Panc1 (cell line): ENCODE measurements around the gene FN3K. TPM values are rescaled to one million over a fixed set of nuclear protein-coding genes. Genes with fewer than 3 reads are reported as not detected.

Source experiments
- ATAC-seq: fragments of 200-7000 bp; cut with Tn5 transposase; 2 replicates; pipeline ENCODE4 v1.9.1; 2020; ENCODE audit warnings: mild to moderate bottlenecking, moderate library complexity
- BruUV-seq: library from RNA; stranded (reverse); fragments of 400-500 nt; replicated peaks from 2 replicates; lab custom pipeline; 2021; lab: Mats Ljungman, UMichigan
- CTCF ChIA-PET: fragments of 300-600 bp; sonication (Branson Sonifier 250); formaldehyde crosslinking; loops from one replicate; lab custom pipeline; 2022; ENCODE audit warnings: antibody characterized with exemption; lab: Charles Lee
- POLR2A ChIA-PET: fragments of 300-600 bp; sonication (Branson Sonifier 250); formaldehyde crosslinking; loops from one replicate; lab custom pipeline; 2022; ENCODE audit warnings: antibody characterized with exemption; lab: Charles Lee
- DNase-seq: peaks from one replicate; pipeline ENCODE4 v3.0.0-alpha.2; 2010; ENCODE audit warnings: low read depth, low spot score
- H3K27ac ChIP-seq: 2 replicates; pipeline ENCODE4 v1.5.1; 2011; ENCODE audit warnings: mild to moderate bottlenecking, low read length, inconsistent platforms
- H3K27me3 ChIP-seq: fragments of 200-500 bp; sonication (Bioruptor generic); 2 replicates; pipeline ENCODE4 v1.6.0; 2014; ENCODE audit warnings: low read length, inconsistent platforms; ENCODE audit not compliant: control insufficient read depth, insufficient read depth
- H3K36me3 ChIP-seq: fragments of 200-500 bp; sonication (Bioruptor generic); 2 replicates; pipeline ENCODE4 v1.5.1; 2014; ENCODE audit warnings: inconsistent platforms, mild to moderate bottlenecking, low read length, moderate library complexity; ENCODE audit not compliant: control insufficient read depth, insufficient read depth
- H3K4me1 ChIP-seq: 2 replicates; pipeline ENCODE4 v1.5.1; 2011; ENCODE audit warnings: inconsistent platforms, mild to moderate bottlenecking, low read length, moderate library complexity; ENCODE audit not compliant: control insufficient read depth, insufficient read depth
- H3K4me3 ChIP-seq, 2 experiments: 2 replicates each; pipeline ENCODE4 v1.5.1; 2011 to 2012; ENCODE audit warnings: low read depth in 2 of 2, low read length in 2 of 2, mild to moderate bottlenecking in 2 of 2, inconsistent platforms in 1 of 2, moderate library complexity in 1 of 2
- H3K9me3 ChIP-seq: fragments of 200-500 bp; sonication (Bioruptor generic); 2 replicates; pipeline ENCODE4 v1.5.1; 2014; ENCODE audit warnings: low read depth, mild to moderate bottlenecking, inconsistent platforms, low read length, moderate library complexity; ENCODE audit not compliant: control insufficient read depth, insufficient read depth
- POLR2AphosphoS5 ChIP-seq: IDR thresholded peaks from 2 replicates; pipeline ENCODE4 v1.6.1; 2012; ENCODE audit warnings: mild to moderate bottlenecking, low read depth, low read length, moderate library complexity
- SIN3A ChIP-seq: IDR thresholded peaks from 2 replicates; pipeline ENCODE4 v1.6.1; 2012; ENCODE audit warnings: low read depth, mild to moderate bottlenecking, low read length, moderate library complexity, borderline replicate concordance; ENCODE audit not compliant: insufficient read depth
- TCF7L2 ChIP-seq: IDR thresholded peaks from 2 replicates; pipeline ENCODE4 v1.6.1; 2011; ENCODE audit warnings: mild to moderate bottlenecking, low read depth, low read length, inconsistent platforms
- in situ Hi-C: cut with HindIII; loops from 2 replicates; pipeline ENCODE4 v1.10.0; 2016; ENCODE audit warnings: low sequenced_read_pairs, low pct_unique_long_range_greater_than_20kb
- intact Hi-C: fragments of 100-400 bp; cut with micrococcal nuclease; formaldehyde crosslinking; loops from one replicate; pipeline ENCODE4 v1.10.0; 2022; ENCODE audit not compliant: unreplicated experiment
- total RNA-seq: library from RNA; stranded (reverse); gene quantifications from one replicate; pipeline ENCODE4 v1.2.1, GENCODE V29; 2021; ENCODE audit not compliant: unreplicated experiment
- TF ChIP-seq, protein P1 (sequence below), 2 experiments: IDR thresholded peaks; 2 replicates each; pipeline ENCODE4 v1.6.1; 2011 to 2012; ENCODE audit warnings: low read depth in 2 of 2, control low read depth in 1 of 2, low read length in 1 of 2, mild to moderate bottlenecking in 1 of 2, moderate library complexity in 1 of 2; ENCODE audit not compliant: insufficient read depth in 1 of 2
- TF ChIP-seq, protein P2 (sequence below): fragments of 450-650 bp; IDR thresholded peaks from 2 replicates; pipeline ENCODE4 v1.5.1; 2017; ENCODE audit warnings: mild to moderate bottlenecking

Gene FN3K
- total RNA-seq, 1 experiment from 2014 or later = 34.8 TPM

DNA sequence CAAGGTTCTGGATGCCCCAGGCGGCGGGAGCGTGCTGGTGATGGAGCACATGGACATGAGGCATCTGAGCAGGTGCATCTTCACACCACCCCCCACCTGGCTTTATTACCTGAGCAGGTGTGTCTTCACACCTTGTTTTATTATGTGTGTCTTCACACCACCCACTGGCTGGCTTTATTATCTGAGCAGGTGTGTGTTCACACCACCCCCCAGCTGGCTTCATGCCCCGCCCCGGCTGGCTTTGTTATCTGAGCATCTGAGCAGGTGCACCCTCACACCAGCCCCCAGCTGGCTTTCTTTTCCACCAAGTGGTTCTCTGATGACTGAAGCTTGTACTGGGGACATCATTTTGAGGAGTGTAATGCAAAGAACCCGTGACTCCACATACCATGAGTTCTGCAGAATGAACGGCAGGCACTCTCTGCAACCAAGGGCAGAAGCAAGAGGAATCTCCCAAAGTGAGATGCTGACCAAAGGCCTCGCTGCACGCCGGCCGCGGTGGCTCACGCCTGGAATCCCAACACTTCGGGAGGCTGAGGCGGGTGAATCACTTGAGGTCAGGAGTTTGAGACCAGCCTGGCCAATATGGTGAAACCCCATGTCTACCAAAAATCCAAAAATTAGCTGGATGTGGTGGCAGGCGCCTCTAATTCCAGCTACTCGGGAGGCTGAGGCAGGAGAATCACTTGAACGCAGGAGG, 16.3 kb upstream of the FN3K start:
- intact Hi-C loops = no loop called here
- H3K27me3 ChIP-seq = no peaks in the 10 kb centered on the region
- H3K4me3 ChIP-seq = no peak overlapping the region
- ATAC-seq (no peak), DNase-seq (no peak)
- CTCF ChIA-PET = no interaction called here
- POLR2A ChIA-PET = no interaction called here
- in situ Hi-C loops = no loop called here
- H3K27ac ChIP-seq = no peak overlapping the region
- TF ChIP-seq POLR2AphosphoS5 = no peak
- no peak for TF ChIP-seq SIN3A
- TF ChIP-seq TCF7L2 = no peak
- TF ChIP-seq, protein P1, sequence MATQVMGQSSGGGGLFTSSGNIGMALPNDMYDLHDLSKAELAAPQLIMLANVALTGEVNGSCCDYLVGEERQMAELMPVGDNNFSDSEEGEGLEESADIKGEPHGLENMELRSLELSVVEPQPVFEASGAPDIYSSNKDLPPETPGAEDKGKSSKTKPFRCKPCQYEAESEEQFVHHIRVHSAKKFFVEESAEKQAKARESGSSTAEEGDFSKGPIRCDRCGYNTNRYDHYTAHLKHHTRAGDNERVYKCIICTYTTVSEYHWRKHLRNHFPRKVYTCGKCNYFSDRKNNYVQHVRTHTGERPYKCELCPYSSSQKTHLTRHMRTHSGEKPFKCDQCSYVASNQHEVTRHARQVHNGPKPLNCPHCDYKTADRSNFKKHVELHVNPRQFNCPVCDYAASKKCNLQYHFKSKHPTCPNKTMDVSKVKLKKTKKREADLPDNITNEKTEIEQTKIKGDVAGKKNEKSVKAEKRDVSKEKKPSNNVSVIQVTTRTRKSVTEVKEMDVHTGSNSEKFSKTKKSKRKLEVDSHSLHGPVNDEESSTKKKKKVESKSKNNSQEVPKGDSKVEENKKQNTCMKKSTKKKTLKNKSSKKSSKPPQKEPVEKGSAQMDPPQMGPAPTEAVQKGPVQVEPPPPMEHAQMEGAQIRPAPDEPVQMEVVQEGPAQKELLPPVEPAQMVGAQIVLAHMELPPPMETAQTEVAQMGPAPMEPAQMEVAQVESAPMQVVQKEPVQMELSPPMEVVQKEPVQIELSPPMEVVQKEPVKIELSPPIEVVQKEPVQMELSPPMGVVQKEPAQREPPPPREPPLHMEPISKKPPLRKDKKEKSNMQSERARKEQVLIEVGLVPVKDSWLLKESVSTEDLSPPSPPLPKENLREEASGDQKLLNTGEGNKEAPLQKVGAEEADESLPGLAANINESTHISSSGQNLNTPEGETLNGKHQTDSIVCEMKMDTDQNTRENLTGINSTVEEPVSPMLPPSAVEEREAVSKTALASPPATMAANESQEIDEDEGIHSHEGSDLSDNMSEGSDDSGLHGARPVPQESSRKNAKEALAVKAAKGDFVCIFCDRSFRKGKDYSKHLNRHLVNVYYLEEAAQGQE (IDR thresholded peaks at IDR 0.05; ENCODE audit: insufficient read depth in 1 of 2, low read depth in 2 of 2, low read length in 1 of 2) = no peak
- TF ChIP-seq, protein P2, sequence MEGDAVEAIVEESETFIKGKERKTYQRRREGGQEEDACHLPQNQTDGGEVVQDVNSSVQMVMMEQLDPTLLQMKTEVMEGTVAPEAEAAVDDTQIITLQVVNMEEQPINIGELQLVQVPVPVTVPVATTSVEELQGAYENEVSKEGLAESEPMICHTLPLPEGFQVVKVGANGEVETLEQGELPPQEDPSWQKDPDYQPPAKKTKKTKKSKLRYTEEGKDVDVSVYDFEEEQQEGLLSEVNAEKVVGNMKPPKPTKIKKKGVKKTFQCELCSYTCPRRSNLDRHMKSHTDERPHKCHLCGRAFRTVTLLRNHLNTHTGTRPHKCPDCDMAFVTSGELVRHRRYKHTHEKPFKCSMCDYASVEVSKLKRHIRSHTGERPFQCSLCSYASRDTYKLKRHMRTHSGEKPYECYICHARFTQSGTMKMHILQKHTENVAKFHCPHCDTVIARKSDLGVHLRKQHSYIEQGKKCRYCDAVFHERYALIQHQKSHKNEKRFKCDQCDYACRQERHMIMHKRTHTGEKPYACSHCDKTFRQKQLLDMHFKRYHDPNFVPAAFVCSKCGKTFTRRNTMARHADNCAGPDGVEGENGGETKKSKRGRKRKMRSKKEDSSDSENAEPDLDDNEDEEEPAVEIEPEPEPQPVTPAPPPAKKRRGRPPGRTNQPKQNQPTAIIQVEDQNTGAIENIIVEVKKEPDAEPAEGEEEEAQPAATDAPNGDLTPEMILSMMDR = no peak
- no peaks in the 10 kb centered on the region for H3K9me3 ChIP-seq
- H3K4me1 ChIP-seq = peaks cover 3% of the 10 kb centered on the region; the same call in 1 of the 2 replicates
- BruUV-seq = no TSS peak
- H3K36me3 ChIP-seq = no peaks in the 10 kb centered on the region

DNA sequence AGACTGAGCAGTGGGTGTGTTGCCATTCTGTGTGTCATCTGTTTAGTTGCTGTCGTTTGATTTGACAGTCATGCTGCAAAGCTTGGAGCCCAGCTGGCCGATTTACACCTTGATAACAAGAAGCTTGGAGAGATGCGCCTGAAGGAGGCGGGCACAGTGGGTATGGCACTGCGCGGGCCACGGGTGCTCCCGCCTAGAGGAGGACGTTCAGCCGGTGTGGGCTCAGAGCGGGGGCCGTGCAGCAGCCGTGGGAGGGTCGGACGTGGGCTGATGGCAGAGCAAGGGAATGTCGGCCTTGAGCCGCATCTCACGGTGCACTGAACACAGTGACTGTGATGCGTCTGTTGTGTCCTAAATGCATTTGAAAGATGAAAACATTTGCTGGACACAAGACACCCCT, 15.2 kb upstream of the FN3K start:
- TF ChIP-seq SIN3A (no peak), TCF7L2 (no peak), POLR2AphosphoS5 (no peak)
- TF ChIP-seq, protein P2 = no peak
- TF ChIP-seq, protein P1 (IDR thresholded peaks at IDR 0.05; ENCODE audit: insufficient read depth in 1 of 2, low read depth in 2 of 2, low read length in 1 of 2) = no peak
- BruUV-seq = no TSS peak
- ChIA-PET POLR2A (no interaction called here), CTCF (no interaction called here)
- H3K4me3 ChIP-seq = no peak overlapping the region
- intact Hi-C loops = no loop called here
- H3K27me3 ChIP-seq = no peaks in the 10 kb centered on the region
- H3K9me3 ChIP-seq = no peaks in the 10 kb centered on the region
- ATAC-seq = no peak
- DNase-seq = no peak
- no peaks in the 10 kb centered on the region for H3K36me3 ChIP-seq
- H3K4me1 ChIP-seq = peaks cover 3% of the 10 kb centered on the region; the same call in 1 of the 2 replicates
- in situ Hi-C loops = no loop called here
- no peak overlapping the region for H3K27ac ChIP-seq
